ENCODE data around the gene ROMO1. TPM values are rescaled to one million over a fixed set of nuclear protein-coding genes. Genes with fewer than 3 reads are reported as not detected.
"Not testable (repeated sequence)": the region's sequence is repeated elsewhere in the genome, so short reads cannot be mapped to it uniquely, and the experiment has no call there.

ROMO1 gene
- total RNA-seq, 1 experiment from 2014 or later: 357 TPM

DNA sequence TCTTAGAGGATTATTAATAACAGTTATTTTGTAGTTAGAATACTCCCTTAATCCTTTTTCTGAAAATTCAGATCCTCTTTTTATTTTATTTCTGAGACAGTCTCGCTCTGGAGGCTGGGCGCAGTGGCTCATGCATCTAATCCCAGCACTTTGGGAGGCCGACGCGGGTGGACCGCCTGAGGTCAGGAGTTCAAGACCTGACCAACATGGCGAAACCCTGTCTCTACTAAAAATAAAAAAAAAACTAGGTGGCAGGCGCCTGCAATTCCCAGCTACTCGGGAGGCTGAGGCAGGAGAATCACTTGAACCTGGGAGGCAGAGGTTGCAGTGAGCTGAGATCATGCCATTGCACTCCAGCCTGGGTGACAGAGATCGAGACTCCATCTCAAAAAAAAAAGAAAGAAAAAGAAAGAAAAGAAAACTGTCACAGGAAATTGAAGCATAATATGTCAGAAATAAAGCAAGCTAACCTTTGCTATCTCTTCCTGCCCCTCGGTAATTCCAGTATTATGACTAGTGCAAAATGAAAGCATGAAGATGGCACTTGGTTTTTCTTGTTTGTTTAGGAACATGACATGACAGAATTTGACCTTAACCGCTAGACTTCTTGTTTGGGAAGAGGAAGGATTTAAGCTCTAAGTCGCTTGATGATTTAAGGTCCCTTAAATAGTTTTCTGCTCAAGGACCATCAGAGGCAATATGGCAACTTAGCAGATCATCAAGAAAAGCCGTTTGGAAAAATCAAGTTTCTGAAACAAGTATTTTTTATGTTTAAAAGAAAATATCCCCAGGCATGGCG is 44.7 kb downstream of the ROMO1 start:
- Mint-ChIP-seq H3K36me3 (ENCODE audit: insufficient read depth, unreplicated experiment) (peaks cover 44% of the 10 kb centered on the region), H3K27me3 (ENCODE audit: insufficient read depth, unreplicated experiment) (no peaks in the 10 kb centered on the region), H3K4me3 (ENCODE audit: unreplicated experiment) (peak overlapping the region; percentile 80), H3K27ac (ENCODE audit: unreplicated experiment) (peak overlapping the region; percentile 96), H3K4me1 (ENCODE audit: low read depth, unreplicated experiment) (peaks cover 26% of the 10 kb centered on the region), H3K9me3 (ENCODE audit: unreplicated experiment) (no peaks in the 10 kb centered on the region)
- H3K4me3 ChIP-seq (ENCODE audit: low read depth, low read length): no peak overlapping the region
- no peak for DNase-seq
- POLR2A ChIA-PET: interaction anchor here (1.1 to 3.0 kb wide), 9 partner anchors 9 to 308 kb away, joined by 4 to 161 read pairs (median 27); partner anchors contain the start of genes CPNE1, PHF20, RBM12 and SCAND1
- H3K27me3 ChIP-seq (replicated peaks; ENCODE audit: control insufficient read depth, insufficient read depth, low read length): no peaks in the 10 kb centered on the region
- TF ChIP-seq, protein P1, sequence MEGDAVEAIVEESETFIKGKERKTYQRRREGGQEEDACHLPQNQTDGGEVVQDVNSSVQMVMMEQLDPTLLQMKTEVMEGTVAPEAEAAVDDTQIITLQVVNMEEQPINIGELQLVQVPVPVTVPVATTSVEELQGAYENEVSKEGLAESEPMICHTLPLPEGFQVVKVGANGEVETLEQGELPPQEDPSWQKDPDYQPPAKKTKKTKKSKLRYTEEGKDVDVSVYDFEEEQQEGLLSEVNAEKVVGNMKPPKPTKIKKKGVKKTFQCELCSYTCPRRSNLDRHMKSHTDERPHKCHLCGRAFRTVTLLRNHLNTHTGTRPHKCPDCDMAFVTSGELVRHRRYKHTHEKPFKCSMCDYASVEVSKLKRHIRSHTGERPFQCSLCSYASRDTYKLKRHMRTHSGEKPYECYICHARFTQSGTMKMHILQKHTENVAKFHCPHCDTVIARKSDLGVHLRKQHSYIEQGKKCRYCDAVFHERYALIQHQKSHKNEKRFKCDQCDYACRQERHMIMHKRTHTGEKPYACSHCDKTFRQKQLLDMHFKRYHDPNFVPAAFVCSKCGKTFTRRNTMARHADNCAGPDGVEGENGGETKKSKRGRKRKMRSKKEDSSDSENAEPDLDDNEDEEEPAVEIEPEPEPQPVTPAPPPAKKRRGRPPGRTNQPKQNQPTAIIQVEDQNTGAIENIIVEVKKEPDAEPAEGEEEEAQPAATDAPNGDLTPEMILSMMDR (IDR thresholded peaks at IDR 0.05; ENCODE audit: insufficient read depth in 1 of 2, low read depth in 1 of 2, low read length in 1 of 2, severe bottlenecking in 1 of 2, unreplicated experiment in 1 of 2): no peak
- intact Hi-C loops (cut with micrococcal nuclease; ENCODE audit: unreplicated experiment): loop anchor here (2.0 to 5.0 kb wide), 3 partner anchors 79 to 343 kb away; partner anchors contain the start of genes CPNE1, RBM12 and SCAND1
- no peaks in the 10 kb centered on the region for H3K9me3 ChIP-seq
- H3K36me3 ChIP-seq (ENCODE audit: control insufficient read depth, insufficient read depth, low read length): peaks cover 5% of the 10 kb centered on the region; the same call in 1 of the 2 replicates
- CTCF ChIA-PET: interaction anchor here (0.7 to 3.1 kb wide), 6 partner anchors 22 to 210 kb away, joined by 3 to 33 read pairs (median 12); partner anchors contain the start of genes PHF20 and SCAND1
- H3K4me1 ChIP-seq: peaks cover 26% of the 10 kb centered on the region
- no TSS peak for BruUV-seq (replicated peaks)

DNA sequence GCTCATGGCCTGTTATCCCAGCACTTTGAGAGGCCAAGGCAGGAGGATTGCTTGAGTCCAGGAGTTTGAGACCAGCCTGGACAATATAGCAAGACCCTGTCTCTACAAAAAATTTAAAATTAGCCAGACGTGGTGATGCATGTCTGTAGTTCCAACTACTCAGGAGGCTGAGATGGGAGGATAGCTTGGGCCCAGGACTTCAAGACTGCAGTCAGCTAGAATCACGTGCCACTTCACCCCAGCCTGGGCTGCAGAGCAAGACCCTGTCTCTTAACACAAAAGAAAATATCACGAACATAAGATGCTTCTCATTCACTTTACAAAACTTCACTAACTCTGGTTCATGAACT is 45.3 kb downstream of the ROMO1 start:
- H3K9me3 Mint-ChIP-seq (ENCODE audit: unreplicated experiment); H3K27me3 ChIP-seq (replicated peaks; ENCODE audit: control insufficient read depth, insufficient read depth, low read length); BruUV-seq (replicated peaks); H3K9me3 ChIP-seq; H3K4me3 Mint-ChIP-seq (ENCODE audit: unreplicated experiment); DNase-seq; H3K4me3 ChIP-seq (ENCODE audit: low read depth, low read length); H3K27me3 Mint-ChIP-seq (ENCODE audit: insufficient read depth, unreplicated experiment); H3K27ac Mint-ChIP-seq (ENCODE audit: unreplicated experiment); H3K36me3 ChIP-seq (ENCODE audit: control insufficient read depth, insufficient read depth, low read length): not testable (repeated sequence)
- intact Hi-C loops (cut with micrococcal nuclease; ENCODE audit: unreplicated experiment): loop anchor here (5.0 kb wide), 2 partner anchors 208 to 343 kb away; partner anchors contain the start of gene SCAND1
- ChIA-PET POLR2A (interaction anchor here (3.0 kb wide), 1 partner anchor 24 kb away, joined by 25 read pairs; no protein-coding TSS in a partner anchor), CTCF (interaction anchor here (0.7 to 3.1 kb wide), 3 partner anchors 21 to 140 kb away, joined by 3 to 23 read pairs (median 5); no protein-coding TSS in a partner anchor)
- peaks cover 22% of the 10 kb centered on the region for H3K4me1 ChIP-seq
- peaks cover 22% of the 10 kb centered on the region for H3K4me1 Mint-ChIP-seq (ENCODE audit: low read depth, unreplicated experiment)
- peaks cover 38% of the 10 kb centered on the region for H3K36me3 Mint-ChIP-seq (ENCODE audit: insufficient read depth, unreplicated experiment)

Other genes starting within 250 kb of the ROMO1 start
- gene CEP250, start 243.8 kb upstream of the ROMO1 start, total RNA-seq (2022): 117 and 137 TPM in 2 replicates
- gene C20orf173, start 169.8 kb upstream of the ROMO1 start, total RNA-seq (2022): not detected in 2 replicates
- gene ERGIC3, start 157.3 kb upstream of the ROMO1 start, total RNA-seq (2022): 711 and 728 TPM in 2 replicates
- 5.4 and 6.1 TPM in 2 replicates for gene SPAG4, start 83.6 kb upstream of the ROMO1 start, total RNA-seq (2022)
- gene CPNE1, start 34.5 kb upstream of the ROMO1 start, total RNA-seq (2022): 815 and 833 TPM in 2 replicates
- 146 and 147 TPM in 2 replicates for gene RBM12, start 34.5 kb upstream of the ROMO1 start, total RNA-seq (2022)
- 69.8 and 77.1 TPM in 2 replicates for gene NFS1, start 53 bp upstream of the ROMO1 start, total RNA-seq (2022)
- gene RBM39, start 42.9 kb downstream of the ROMO1 start, total RNA-seq (2022): 750 and 777 TPM in 2 replicates
- 101 and 109 TPM in 2 replicates for gene PHF20, start 72.6 kb downstream of the ROMO1 start, total RNA-seq (2022)

Measured in Caco-2 (cell line).